Daoy (cell line): Measurements from ENCODE around the gene VPS18. TPM values are rescaled to one million over a fixed set of nuclear protein-coding genes. Genes with fewer than 3 reads are reported as not detected.

Source experiments
- DNase-seq: peaks from one replicate; pipeline ENCODE4 v3.0.0-alpha.2; 2015; ENCODE audit warnings: low read depth
- total RNA-seq: library from RNA; depleted of rRNA; stranded (reverse); fragments of >200 nt; shearing (Covaris generic); gene quantifications from 2 replicates; pipeline ENCODE4 v1.2.3, GENCODE V29; 2014

The VPS18 gene
- total RNA-seq, 1 experiment from 2014 or later: 23.3 TPM

- no peak for DNase-seq
Measured at GRCh38 chr15:40899536-40900207, 5.4 kb downstream of the VPS18 start.

- DNase-seq: no peak
Measured at GRCh38 chr15:40900256-40901052, 6.2 kb downstream of the VPS18 start.

DNA sequence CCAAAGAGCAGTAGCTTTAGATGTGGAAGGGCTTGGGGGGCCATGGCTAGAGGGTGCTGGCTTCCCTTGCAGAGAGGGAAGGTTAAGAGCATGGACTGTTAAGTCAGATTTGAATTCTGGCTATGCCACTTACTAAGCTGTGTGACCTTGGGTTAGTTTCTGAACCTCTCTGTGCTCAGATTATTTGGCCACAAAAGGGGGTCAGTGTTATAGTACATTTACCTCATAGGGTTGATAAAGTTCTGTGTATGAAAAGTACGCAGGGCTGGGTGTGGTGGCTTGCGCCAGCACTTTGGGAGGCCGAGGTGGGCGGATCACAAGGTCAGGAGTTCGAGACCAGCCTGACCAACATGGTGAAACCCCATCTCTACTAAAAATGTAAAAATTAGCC lies 6.8 kb downstream of the VPS18 start:
- no peak for DNase-seq

DNA sequence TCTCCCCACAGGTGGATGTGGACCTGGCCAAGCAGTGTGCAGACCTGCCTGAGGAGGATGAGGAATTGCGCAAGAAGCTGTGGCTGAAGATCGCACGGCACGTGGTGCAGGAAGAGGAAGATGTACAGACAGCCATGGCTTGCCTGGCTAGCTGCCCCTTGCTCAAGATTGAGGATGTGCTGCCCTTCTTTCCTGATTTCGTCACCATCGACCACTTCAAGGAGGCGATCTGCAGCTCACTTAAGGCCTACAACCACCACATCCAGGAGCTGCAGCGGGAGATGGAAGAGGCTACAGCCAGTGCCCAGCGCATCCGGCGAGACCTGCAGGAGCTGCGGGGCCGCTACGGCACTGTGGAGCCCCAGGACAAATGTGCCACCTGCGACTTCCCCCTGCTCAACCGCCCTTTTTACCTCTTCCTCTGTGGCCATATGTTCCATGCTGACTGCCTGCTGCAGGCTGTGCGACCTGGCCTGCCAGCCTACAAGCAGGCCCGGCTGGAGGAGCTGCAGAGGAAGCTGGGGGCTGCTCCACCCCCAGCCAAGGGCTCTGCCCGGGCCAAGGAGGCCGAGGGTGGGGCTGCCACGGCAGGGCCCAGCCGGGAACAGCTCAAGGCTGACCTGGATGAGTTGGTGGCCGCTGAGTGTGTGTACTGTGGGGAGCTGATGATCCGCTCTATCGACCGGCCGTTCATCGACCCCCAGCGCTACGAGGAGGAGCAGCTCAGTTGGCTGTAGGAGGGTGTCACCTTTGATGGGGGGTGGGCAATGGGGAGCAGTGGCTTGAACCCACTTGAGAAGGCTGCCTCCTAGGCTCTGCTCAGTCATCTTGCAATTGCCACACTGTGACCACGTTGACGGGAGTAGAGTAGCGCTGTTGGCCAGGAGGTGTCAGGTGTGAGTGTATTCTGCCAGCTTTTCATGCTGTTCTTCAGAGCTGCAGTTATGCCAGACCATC lies 8.6 kb downstream of the VPS18 start:
- DNase-seq: no peak

DNA sequence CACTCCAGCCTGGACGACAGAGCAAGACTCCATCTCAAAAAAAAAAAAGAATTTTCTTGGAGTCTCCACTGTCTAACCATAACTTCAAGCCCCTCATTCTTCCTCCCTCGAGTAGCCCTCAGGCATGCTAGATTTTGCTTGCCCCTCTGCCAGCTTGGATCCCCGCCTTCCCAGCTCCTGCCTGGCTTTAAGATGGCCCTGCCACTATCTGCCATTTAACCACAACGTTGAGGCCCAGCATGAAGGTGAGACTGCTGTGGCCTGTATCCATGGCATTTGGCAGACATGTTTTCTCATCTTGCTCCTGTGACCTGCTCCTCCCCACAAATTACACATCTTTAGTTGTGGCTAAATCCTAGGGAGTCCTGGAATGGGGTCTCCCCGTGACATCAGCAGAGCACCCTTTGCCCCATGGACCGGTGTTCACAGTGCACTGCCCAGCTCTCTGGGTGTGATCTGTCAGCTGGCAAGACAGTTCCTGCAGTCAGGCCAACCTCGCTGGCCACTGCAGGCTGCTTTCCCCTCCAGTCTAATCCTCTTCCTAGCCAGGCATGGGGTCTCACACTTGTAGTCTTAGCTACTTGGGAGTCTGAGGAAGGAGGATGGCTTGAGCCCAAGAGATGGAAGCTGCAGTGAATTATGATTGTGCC lies 10.4 kb downstream of the VPS18 start:
- no peak for DNase-seq

DNA sequence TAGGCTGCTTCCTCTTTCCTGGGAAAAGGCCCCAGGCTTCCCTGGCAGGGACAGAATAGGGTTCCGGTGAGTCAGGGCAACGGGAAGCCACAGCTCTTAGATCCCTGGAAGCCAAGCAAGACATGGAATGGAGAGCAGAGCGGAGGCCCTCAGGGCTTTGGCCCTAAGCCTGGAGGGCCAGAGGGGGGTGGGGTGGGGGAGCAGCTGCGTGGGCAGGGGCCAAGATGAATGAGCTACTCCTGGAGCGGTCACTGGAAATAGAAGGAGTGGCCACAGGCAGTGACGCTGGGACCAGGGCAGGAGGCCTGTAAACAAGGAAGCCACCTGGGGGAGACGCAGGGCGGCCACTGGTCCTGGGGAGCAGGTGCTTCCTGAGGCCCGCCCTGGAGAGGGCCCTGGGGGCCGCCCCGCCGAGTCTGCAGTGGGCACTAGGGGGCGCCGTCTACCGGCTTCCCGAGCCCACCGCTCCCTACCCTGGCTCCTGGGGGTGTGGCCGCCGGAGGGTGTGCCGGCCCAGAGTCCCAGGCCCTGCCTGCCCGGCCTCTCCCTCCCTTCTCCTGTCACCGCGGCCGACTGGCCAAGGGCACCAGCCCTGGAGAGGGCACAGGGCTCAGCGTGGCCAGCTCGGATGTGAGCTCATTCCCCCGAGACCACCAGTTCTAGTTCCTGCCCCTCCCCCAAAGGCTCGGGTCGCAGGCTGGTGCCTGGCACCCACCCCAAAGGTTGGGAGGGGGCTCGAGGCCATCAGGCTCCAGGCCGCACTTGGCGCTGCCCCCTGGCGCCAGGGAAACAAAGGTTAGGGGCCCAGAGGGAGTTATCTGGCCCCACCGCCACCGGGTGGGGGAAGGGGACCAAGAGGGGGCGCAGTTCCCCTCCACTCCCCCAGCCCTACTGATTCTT lies 12.1 kb downstream of the VPS18 start:
- peak; percentile 90 for DNase-seq

- DNase-seq: peak; percentile 71
Measured at GRCh38 chr15:40906991-40907802, 12.9 kb downstream of the VPS18 start.

DNA sequence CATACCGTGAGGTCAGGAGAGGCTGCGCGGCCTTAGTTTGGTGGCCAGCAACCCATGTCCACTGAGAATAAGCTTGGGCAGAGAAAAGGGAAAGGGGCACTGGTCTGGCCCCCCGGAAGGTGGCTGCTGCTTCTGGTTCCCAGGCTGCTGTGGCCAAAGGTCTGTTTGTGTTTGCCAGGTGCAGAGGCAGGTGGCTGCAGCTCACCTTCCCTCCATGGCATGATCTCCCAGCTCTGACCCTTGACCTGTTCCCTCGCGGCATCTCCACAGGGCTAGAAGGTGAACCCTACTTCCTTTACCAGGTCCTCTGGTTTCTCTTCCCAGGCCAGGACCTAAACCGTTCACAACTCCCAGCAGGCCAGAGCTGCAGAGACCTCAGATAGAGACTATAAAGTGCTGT lies 13.8 kb downstream of the VPS18 start:
- DNase-seq: no peak

DNA sequence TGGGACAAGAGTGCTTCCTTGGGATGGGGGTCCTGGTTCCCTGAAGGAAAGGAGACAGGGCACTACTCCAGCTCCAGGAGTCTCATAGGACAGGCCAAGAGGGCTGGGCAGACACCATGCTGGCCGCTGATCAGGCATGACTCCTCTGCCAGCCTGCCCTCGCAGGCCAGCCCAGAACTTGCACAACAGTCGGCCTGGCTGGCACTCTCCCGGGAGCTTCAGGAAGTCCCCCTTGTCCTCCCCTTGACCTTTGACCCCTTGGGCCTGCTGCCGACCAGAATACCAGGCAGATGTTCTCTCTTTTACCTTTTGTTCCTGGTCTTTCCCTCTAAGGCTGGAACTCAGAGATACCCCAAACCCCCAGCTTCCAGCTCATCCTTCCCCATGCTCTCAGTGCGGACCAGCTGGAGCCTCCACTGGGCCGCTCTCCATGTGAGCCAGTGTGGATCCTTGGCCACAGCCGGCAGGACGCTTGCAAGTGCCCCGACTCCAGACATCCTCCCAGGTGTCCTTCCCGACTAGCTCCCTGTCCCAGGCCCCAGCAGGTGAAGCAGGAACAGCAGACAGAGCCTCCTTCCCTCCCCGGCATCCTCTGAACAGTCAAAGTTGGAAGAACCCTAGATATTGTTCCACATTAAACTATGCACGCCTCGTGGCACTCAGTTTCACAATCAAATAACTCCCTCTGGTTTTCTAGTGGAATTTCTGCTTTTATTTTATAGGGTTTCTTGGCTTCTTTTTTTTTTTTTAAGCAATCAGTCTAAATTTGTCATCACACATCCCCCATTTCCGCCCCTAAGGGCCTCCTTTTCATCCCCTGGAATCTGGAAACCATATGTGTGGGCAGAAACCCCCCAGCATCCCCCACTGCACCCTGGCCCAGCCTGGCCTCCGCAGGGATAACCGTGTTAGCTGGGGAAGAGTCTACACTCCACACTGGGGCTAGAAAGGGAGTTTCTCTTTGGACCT lies 15.7 kb downstream of the VPS18 start:
- no peak for DNase-seq

DNA sequence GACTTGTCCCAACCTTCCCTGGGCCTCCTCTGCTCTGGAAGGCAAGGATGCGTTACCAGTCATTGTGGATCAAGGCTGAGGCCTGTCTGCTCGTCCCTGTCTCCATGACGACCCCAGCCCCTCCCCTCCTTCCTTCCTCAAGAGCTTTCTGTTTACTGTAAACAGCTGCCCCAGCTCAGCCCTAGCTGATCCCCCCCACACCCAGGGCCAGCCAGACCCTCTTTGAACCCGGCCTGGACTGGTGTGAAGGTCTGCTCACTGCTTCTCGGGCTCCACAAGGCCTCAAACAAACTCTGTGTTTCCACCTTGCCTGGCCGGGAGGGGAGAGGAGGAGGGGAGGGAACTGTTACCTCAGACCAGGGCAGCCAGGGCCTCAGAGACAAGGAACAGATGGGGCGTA lies 16.9 kb downstream of the VPS18 start:
- DNase-seq: no peak

- DNase-seq: no peak
Measured at GRCh38 chr15:40911693-40912092, 17.4 kb downstream of the VPS18 start.

GRCh38 chr15:40912478-40912877 lies 18.2 kb downstream of the VPS18 start:
- no peak for DNase-seq

DNA sequence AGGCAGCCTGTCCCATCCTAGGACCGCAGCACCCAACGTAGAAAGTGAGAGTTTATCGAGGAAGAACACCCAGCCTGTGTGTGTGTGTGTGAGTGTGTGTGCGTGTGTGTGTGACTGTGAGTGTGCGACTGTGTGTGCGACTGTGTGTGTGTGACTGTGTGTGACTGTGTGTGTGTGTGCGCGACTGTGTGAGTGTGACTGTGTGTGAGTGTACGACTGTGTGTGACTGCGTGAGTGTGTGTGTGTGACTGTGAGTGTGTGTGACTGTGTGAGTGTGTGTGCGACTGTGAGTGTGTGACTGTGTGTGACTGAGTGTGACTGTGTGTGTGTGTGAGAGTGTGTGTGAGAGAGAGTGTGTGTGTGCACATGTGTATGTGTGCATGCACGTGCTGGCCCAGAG lies 19.8 kb downstream of the VPS18 start:
- DNase-seq: no peak

DNA sequence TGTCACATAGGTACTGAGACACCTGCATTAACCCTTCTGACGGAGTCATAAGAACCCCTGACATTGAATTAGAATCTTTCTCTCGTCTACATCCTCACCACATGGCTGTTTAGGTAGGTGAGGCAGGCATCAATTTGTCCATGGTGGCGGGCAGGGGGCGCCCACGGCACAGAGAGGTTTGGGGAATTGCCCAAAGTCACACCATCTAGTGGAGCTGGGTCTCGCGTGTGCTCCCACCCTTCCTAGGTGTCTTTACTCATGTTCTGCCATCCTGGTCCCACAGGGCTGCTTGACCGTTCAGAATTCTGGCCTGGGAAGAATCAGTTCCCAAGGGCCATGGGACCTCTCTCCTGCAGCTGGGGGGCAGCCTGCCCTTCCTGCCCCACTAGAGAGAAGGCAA lies 20.2 kb downstream of the VPS18 start:
- no peak for DNase-seq

DNA sequence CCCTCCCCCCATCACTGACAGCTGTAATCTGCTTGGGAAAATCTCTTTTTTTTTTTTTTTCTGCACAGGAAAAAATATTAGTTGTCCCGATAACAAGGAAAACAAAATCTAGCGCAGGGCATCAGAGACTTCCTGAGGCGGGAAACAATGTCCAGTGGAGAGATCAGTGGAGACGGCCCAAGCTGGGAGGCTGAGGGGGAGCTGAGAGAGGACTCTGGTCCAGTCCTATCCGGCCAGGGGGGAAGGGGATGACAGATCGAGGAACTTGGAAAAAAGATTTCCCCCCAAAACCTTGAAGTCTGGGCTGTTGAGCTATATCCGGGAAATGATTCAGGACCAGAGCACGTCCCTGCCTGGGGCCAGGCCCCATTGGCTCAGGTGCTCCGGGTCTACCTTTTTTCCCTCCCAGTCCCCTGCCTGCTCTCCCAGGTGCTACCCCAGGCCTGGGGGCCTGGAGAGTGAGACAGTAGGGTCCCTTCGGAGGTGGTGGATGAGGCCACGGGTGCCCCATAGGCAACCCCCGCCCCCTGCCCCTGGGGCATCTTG lies 20.9 kb downstream of the VPS18 start:
- no peak for DNase-seq

GRCh38 chr15:40915679-40916078 lies 21.4 kb downstream of the VPS18 start:
- DNase-seq: no peak

- DNase-seq: no peak
Measured at GRCh38 chr15:40917585-40917984, 23.3 kb downstream of the VPS18 start.

- no peak for DNase-seq
Measured at GRCh38 chr15:40918146-40918798, 24.0 kb downstream of the VPS18 start.
